Neuron (in vitro differentiated cells): ENCODE results near the gene CBFA2T3.

Source experiments
- H2AFZ ChIP-seq: one replicate; pipeline ENCODE4 v1.6.1; 2013; ENCODE audit warnings: low read depth, mild to moderate bottlenecking, inconsistent platforms, low read length, moderate library complexity
- H3K27me3 ChIP-seq: one replicate; pipeline ENCODE4 v1.6.1; 2013; ENCODE audit warnings: low read length; ENCODE audit not compliant: insufficient read depth
- H3K36me3 ChIP-seq: one replicate; pipeline ENCODE4 v1.6.1; 2013; ENCODE audit warnings: low read length; ENCODE audit not compliant: insufficient read depth
- H3K4me1 ChIP-seq: one replicate; pipeline ENCODE4 v1.6.1; 2013; ENCODE audit warnings: low read length; ENCODE audit not compliant: insufficient read depth
- H3K4me3 ChIP-seq: 2 replicates; pipeline ENCODE4 v1.5.1; 2013; ENCODE audit warnings: mild to moderate bottlenecking, low read length, moderate library complexity
- H3K9me3 ChIP-seq: one replicate; pipeline ENCODE4 v1.6.1; 2013; ENCODE audit warnings: low read length

CBFA2T3 gene

GRCh38 chr16:88883117-88883895, 93.7 kb downstream of the CBFA2T3 start:
- H3K27me3 ChIP-seq = no peaks in the 10 kb centered on the region
- peaks cover 7% of the 10 kb centered on the region for H3K4me1 ChIP-seq
- no peak overlapping the region for H2AFZ ChIP-seq
- no peaks in the 10 kb centered on the region for H3K9me3 ChIP-seq
- H3K36me3 ChIP-seq = no peaks in the 10 kb centered on the region
- no peak overlapping the region for H3K4me3 ChIP-seq

- Histone ChIP-seq H3K4me1 (peaks cover 7% of the 10 kb centered on the region), H3K27me3 (peaks cover 6% of the 10 kb centered on the region), H2AFZ (no peak overlapping the region), H3K9me3 (no peaks in the 10 kb centered on the region), H3K4me3 (no peak overlapping the region), H3K36me3 (no peaks in the 10 kb centered on the region)
Observed at GRCh38 chr16:88882358-88883030, 94.5 kb downstream of the CBFA2T3 start.

- peaks cover 9% of the 10 kb centered on the region for H3K27me3 ChIP-seq
- H3K4me3 ChIP-seq = no peak overlapping the region
- no peaks in the 10 kb centered on the region for H3K36me3 ChIP-seq
- no peaks in the 10 kb centered on the region for H3K9me3 ChIP-seq
- no peak overlapping the region for H2AFZ ChIP-seq
- H3K4me1 ChIP-seq = peaks cover 7% of the 10 kb centered on the region
Observed at GRCh38 chr16:88881675-88882357, 95.2 kb downstream of the CBFA2T3 start.

GRCh38 chr16:88881007-88881615, 95.9 kb downstream of the CBFA2T3 start:
- Histone ChIP-seq H3K4me1 (peaks cover 7% of the 10 kb centered on the region), H3K36me3 (no peaks in the 10 kb centered on the region), H3K9me3 (no peaks in the 10 kb centered on the region), H3K27me3 (peaks cover 9% of the 10 kb centered on the region), H2AFZ (no peak overlapping the region), H3K4me3 (no peak overlapping the region)

- Histone ChIP-seq H2AFZ (no peak overlapping the region), H3K9me3 (no peaks in the 10 kb centered on the region), H3K4me3 (no peak overlapping the region), H3K36me3 (no peaks in the 10 kb centered on the region), H3K27me3 (peaks cover 9% of the 10 kb centered on the region), H3K4me1 (peaks cover 7% of the 10 kb centered on the region)
Observed at GRCh38 chr16:88880226-88881006, 96.6 kb downstream of the CBFA2T3 start.

GRCh38 chr16:88879788-88880055, 97.3 kb downstream of the CBFA2T3 start:
- Histone ChIP-seq H3K4me1 (peaks cover 7% of the 10 kb centered on the region), H3K9me3 (no peaks in the 10 kb centered on the region), H3K4me3 (no peak overlapping the region), H3K36me3 (no peaks in the 10 kb centered on the region), H3K27me3 (peaks cover 11% of the 10 kb centered on the region), H2AFZ (no peak overlapping the region)

GRCh38 chr16:88878967-88879787, 97.8 kb downstream of the CBFA2T3 start:
- no peaks in the 10 kb centered on the region for H3K36me3 ChIP-seq
- no peak overlapping the region for H2AFZ ChIP-seq
- H3K4me1 ChIP-seq = peaks cover 7% of the 10 kb centered on the region
- H3K4me3 ChIP-seq = no peak overlapping the region
- H3K27me3 ChIP-seq = peaks cover 11% of the 10 kb centered on the region
- no peaks in the 10 kb centered on the region for H3K9me3 ChIP-seq

- Histone ChIP-seq H3K9me3 (no peaks in the 10 kb centered on the region), H3K4me3 (no peak overlapping the region), H3K27me3 (peaks cover 13% of the 10 kb centered on the region), H3K4me1 (peaks cover 7% of the 10 kb centered on the region), H2AFZ (no peak overlapping the region), H3K36me3 (no peaks in the 10 kb centered on the region)
Observed at GRCh38 chr16:88878356-88878755, 98.7 kb downstream of the CBFA2T3 start.

- Histone ChIP-seq H3K4me1 (peaks cover 7% of the 10 kb centered on the region), H3K4me3 (no peak overlapping the region), H3K36me3 (no peaks in the 10 kb centered on the region), H2AFZ (no peak overlapping the region), H3K27me3 (peaks cover 18% of the 10 kb centered on the region), H3K9me3 (no peaks in the 10 kb centered on the region)
Observed at GRCh38 chr16:88877564-88878289, 99.3 kb downstream of the CBFA2T3 start.

- Histone ChIP-seq H3K27me3 (peaks cover 24% of the 10 kb centered on the region), H3K9me3 (no peaks in the 10 kb centered on the region), H3K4me1 (peaks cover 7% of the 10 kb centered on the region), H2AFZ (no peak overlapping the region), H3K36me3 (no peaks in the 10 kb centered on the region), H3K4me3 (no peak overlapping the region)
Observed at GRCh38 chr16:88876942-88877526, 100.0 kb downstream of the CBFA2T3 start.

- Histone ChIP-seq H3K9me3 (no peaks in the 10 kb centered on the region), H3K4me3 (no peak overlapping the region), H3K36me3 (no peaks in the 10 kb centered on the region), H2AFZ (no peak overlapping the region), H3K27me3 (peaks cover 31% of the 10 kb centered on the region), H3K4me1 (peaks cover 7% of the 10 kb centered on the region)
Observed at GRCh38 chr16:88875703-88876234, 101.2 kb downstream of the CBFA2T3 start.
